ENCODE data around the gene PLEKHH2. TPM values are rescaled to one million over a fixed set of nuclear protein-coding genes. Genes with fewer than 3 reads are reported as not detected.

Gene PLEKHH2
- total and polyA plus RNA-seq, 2 of the 13 experiments (the other 11 are each of a cell fraction or from before 2014, with no cell fraction given): 1.1 to 3.0 TPM

DNA sequence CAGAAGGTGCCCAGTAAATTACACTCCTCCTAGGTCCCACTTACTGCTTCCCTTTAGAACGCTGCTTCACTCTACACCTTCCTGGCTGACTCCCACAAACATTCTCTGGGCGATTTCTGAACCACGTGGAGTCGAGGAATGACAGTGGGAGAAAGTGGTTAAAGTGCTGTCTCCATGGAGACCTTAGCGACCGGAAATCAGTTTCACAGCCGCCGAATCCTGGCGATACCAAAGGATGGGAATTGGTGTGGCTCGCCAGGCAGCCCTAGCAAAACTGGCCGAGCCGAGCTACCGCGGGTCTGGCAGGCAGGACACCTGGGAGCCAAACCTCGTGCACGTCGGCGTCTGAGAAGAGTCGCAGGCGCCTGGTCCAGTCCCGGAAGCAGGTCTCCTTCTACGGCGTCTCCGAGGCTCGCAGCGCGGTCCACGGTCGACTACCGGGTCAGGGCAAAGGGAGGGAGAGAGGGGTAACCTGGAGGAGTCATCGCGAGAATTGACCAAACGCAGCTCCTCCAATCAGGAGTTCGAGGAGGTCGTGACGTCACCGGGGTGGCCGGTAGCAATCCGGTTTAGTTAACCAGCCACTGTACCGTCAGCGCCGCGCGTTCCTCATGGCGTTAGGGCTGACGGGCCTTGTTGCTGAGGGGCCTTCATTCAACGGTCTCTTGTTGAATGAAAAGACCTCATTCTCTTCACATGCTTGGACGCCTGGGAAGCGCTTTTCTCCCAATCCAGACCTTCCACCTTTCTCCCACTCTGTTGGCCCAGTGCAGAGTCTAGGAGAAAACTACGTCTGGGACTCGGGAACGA is 41.3 kb upstream of the PLEKHH2 start, which contains the start of gene THADA (continued):
- TF ChIP-seq IRX3 (CRISPR knock-in tag; IDR thresholded peaks at IDR 0.05; ENCODE audit: borderline replicate concordance, low read depth) (no peak; the same call in 1 of the 2 replicates), MLLT10 (CRISPR knock-in tag; IDR thresholded peaks at IDR 0.05) (no peak), ZNF773 (CRISPR knock-in tag; IDR thresholded peaks at IDR 0.05; ENCODE audit: borderline replicate concordance) (0 out of 2 replicates have a peak, but pooled peaks have one; percentile 47), HDAC1 (CRISPR knock-in tag; IDR thresholded peaks at IDR 0.05) (peak; percentile 98), MTF2 (CRISPR knock-in tag; IDR thresholded peaks at IDR 0.05; ENCODE audit: borderline replicate concordance) (0 out of 2 replicates have a peak, but pooled peaks have one; percentile 29), KDM4B (CRISPR knock-in tag; IDR thresholded peaks at IDR 0.05) (peak; percentile 81), ZNF790 (CRISPR knock-in tag; IDR thresholded peaks at IDR 0.05; ENCODE audit: borderline replicate concordance) (peak; percentile 73), ESRRA (CRISPR knock-in tag; IDR thresholded peaks at IDR 0.05; ENCODE audit: low read depth) (peak; percentile 62), ELF4 (CRISPR knock-in tag; IDR thresholded peaks at IDR 0.05; ENCODE audit: borderline replicate concordance) (no peak), AHR (CRISPR knock-in tag; IDR thresholded peaks at IDR 0.05) (peak; percentile 87), KLF16 (CRISPR knock-in tag; IDR thresholded peaks at IDR 0.05) (peak in 1 of 2 experiments; percentile 90; a peak in 2 of 4 replicates), TEAD3 (CRISPR knock-in tag; optimal IDR thresholded peaks at IDR 0.05; ENCODE audit: borderline replicate concordance) (peak; percentile 66), ELF3 (CRISPR knock-in tag; IDR thresholded peaks at IDR 0.05) (peak; percentile 96), SSRP1 (CRISPR knock-in tag; IDR thresholded peaks at IDR 0.05) (no peak), FOXO1 (CRISPR knock-in tag; IDR thresholded peaks at IDR 0.05) (peak; percentile 61), WIZ (CRISPR knock-in tag; IDR thresholded peaks at IDR 0.05) (no peak; the same call in 1 of the 2 replicates)
- TF ChIP-seq, protein P1, sequence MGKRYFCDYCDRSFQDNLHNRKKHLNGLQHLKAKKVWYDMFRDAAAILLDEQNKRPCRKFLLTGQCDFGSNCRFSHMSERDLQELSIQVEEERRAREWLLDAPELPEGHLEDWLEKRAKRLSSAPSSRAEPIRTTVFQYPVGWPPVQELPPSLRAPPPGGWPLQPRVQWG (CRISPR knock-in tag; IDR thresholded peaks at IDR 0.05; ENCODE audit: borderline replicate concordance, low read depth): no peak
- TF ChIP-seq, protein P2, sequence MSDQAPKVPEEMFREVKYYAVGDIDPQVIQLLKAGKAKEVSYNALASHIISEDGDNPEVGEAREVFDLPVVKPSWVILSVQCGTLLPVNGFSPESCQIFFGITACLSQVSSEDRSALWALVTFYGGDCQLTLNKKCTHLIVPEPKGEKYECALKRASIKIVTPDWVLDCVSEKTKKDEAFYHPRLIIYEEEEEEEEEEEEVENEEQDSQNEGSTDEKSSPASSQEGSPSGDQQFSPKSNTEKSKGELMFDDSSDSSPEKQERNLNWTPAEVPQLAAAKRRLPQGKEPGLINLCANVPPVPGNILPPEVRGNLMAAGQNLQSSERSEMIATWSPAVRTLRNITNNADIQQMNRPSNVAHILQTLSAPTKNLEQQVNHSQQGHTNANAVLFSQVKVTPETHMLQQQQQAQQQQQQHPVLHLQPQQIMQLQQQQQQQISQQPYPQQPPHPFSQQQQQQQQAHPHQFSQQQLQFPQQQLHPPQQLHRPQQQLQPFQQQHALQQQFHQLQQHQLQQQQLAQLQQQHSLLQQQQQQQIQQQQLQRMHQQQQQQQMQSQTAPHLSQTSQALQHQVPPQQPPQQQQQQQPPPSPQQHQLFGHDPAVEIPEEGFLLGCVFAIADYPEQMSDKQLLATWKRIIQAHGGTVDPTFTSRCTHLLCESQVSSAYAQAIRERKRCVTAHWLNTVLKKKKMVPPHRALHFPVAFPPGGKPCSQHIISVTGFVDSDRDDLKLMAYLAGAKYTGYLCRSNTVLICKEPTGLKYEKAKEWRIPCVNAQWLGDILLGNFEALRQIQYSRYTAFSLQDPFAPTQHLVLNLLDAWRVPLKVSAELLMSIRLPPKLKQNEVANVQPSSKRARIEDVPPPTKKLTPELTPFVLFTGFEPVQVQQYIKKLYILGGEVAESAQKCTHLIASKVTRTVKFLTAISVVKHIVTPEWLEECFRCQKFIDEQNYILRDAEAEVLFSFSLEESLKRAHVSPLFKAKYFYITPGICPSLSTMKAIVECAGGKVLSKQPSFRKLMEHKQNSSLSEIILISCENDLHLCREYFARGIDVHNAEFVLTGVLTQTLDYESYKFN (CRISPR knock-in tag; conservative IDR thresholded peaks at IDR 0.05): peak; percentile 67
- TF ChIP-seq, protein P3, sequence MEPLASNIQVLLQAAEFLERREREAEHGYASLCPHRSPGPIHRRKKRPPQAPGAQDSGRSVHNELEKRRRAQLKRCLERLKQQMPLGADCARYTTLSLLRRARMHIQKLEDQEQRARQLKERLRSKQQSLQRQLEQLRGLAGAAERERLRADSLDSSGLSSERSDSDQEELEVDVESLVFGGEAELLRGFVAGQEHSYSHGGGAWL (CRISPR knock-in tag; IDR thresholded peaks at IDR 0.05): peak; percentile 97
- TF ChIP-seq, protein P4, sequence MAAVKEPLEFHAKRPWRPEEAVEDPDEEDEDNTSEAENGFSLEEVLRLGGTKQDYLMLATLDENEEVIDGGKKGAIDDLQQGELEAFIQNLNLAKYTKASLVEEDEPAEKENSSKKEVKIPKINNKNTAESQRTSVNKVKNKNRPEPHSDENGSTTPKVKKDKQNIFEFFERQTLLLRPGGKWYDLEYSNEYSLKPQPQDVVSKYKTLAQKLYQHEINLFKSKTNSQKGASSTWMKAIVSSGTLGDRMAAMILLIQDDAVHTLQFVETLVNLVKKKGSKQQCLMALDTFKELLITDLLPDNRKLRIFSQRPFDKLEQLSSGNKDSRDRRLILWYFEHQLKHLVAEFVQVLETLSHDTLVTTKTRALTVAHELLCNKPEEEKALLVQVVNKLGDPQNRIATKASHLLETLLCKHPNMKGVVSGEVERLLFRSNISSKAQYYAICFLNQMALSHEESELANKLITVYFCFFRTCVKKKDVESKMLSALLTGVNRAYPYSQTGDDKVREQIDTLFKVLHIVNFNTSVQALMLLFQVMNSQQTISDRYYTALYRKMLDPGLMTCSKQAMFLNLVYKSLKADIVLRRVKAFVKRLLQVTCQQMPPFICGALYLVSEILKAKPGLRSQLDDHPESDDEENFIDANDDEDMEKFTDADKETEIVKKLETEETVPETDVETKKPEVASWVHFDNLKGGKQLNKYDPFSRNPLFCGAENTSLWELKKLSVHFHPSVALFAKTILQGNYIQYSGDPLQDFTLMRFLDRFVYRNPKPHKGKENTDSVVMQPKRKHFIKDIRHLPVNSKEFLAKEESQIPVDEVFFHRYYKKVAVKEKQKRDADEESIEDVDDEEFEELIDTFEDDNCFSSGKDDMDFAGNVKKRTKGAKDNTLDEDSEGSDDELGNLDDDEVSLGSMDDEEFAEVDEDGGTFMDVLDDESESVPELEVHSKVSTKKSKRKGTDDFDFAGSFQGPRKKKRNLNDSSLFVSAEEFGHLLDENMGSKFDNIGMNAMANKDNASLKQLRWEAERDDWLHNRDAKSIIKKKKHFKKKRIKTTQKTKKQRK (IDR thresholded peaks at IDR 0.05; ENCODE audit: low read length): no peak
- TF ChIP-seq, protein P5, sequence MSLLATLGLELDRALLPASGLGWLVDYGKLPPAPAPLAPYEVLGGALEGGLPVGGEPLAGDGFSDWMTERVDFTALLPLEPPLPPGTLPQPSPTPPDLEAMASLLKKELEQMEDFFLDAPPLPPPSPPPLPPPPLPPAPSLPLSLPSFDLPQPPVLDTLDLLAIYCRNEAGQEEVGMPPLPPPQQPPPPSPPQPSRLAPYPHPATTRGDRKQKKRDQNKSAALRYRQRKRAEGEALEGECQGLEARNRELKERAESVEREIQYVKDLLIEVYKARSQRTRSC (CRISPR knock-in tag; IDR thresholded peaks at IDR 0.05; ENCODE audit: low read depth): 0 out of 2 replicates have a peak, but pooled peaks have one; percentile 38
